Endothelial cell of umbilical vein (primary cell): Measurements from ENCODE around the gene MFSD1. TPM values are rescaled to one million over a fixed set of nuclear protein-coding genes. Genes with fewer than 3 reads are reported as not detected.
A peak's percentile ranks its signal among the peaks of the same experiment; 100 is the strongest.

Experiments
- BruUV-seq: library from RNA; stranded (reverse); fragments of 400-500 nt; replicated peaks from 2 replicates; lab custom pipeline; 2021; lab: Mats Ljungman, UMichigan
- CTCF ChIA-PET: fragments of 300-600, 350-600 bp; sonication (Branson Sonifier 250); formaldehyde crosslinking; loops from one replicate; lab custom pipeline; 2021; ENCODE audit warnings: antibody characterized with exemption, inconsistent platforms; lab: Charles Lee
- POLR2A ChIA-PET: fragments of 300-600, 350-600 bp; sonication (Branson Sonifier 250); formaldehyde crosslinking; loops from one replicate; lab custom pipeline; 2021; ENCODE audit warnings: antibody characterized with exemption, inconsistent platforms; lab: Charles Lee
- DNase-seq: peaks from one replicate; pipeline ENCODE4 v3.0.0-alpha.2; 2011; ENCODE audit warnings: low read depth, low spot score
- FAIRE-seq: peaks from 2 replicates; lab custom pipeline; 2011; peaks lifted over from hg19 to GRCh38; lab: Jason Lieb, UNC
- H2AFZ ChIP-seq: 2 replicates; pipeline ENCODE4 v1.6.0; 2012; ENCODE audit warnings: low read depth, low read length, control low read depth, inconsistent platforms
- H3K27ac ChIP-seq: 2 replicates; pipeline ENCODE4 v1.5.1; 2011; ENCODE audit warnings: low read depth, mild to moderate bottlenecking, control low read depth, low read length, moderate library complexity; ENCODE audit not compliant: insufficient read depth
- H3K27me3 ChIP-seq, 2 experiments: 2 replicates each; pipeline versions ENCODE4 v1.6.0 to v1.6.1; 2011; ENCODE audit warnings: low read length in 2 of 2, mixed read lengths in 1 of 2; ENCODE audit not compliant: control insufficient read depth in 2 of 2, insufficient read depth in 2 of 2
- H3K36me3 ChIP-seq, 2 experiments: 2 replicates in 1 of 2; 3 replicates in 1 of 2; pipeline ENCODE4 v1.5.1; 2011; ENCODE audit warnings: low read length in 2 of 2, mild to moderate bottlenecking in 1 of 2, moderate library complexity in 1 of 2; ENCODE audit not compliant: control insufficient read depth in 2 of 2, insufficient read depth in 2 of 2; ENCODE audit errors: extremely low read depth in 1 of 2
- H3K4me1 ChIP-seq: 3 replicates; pipeline ENCODE4 v1.5.1; 2011; ENCODE audit warnings: mild to moderate bottlenecking, low read length; ENCODE audit not compliant: control insufficient read depth, insufficient read depth; ENCODE audit errors: extremely low read depth
- H3K4me2 ChIP-seq: 2 replicates; pipeline ENCODE4 v1.6.1; 2011; ENCODE audit warnings: low read length, control low read depth, mixed read lengths; ENCODE audit not compliant: insufficient read depth
- H3K4me3 ChIP-seq, 3 experiments: fragments of 200-600 bp in 1 of 3; sonication (generic), shearing (Covaris generic) in 1 of 3; replicated peaks in 1 of 3; 2 replicates each; pipeline ENCODE4 v1.5.1; 2011 to 2016; ENCODE audit warnings: control low read depth in 3 of 3, low read length in 3 of 3, mild to moderate bottlenecking in 2 of 3, inconsistent platforms in 1 of 3, low read depth in 1 of 3, moderate library complexity in 1 of 3; ENCODE audit not compliant: insufficient read depth in 1 of 3
- H3K79me2 ChIP-seq: 2 replicates; pipeline ENCODE4 v1.6.0; 2012; ENCODE audit warnings: low read length, inconsistent platforms; ENCODE audit not compliant: control insufficient read depth, insufficient read depth
- H3K9ac ChIP-seq: replicated peaks from 2 replicates; pipeline ENCODE3; 2011; ENCODE audit warnings: low read length, control low read depth; ENCODE audit not compliant: insufficient read depth; ENCODE audit errors: extremely low read depth
- H3K9me1 ChIP-seq: replicated peaks from 3 replicates; pipeline ENCODE4 v1.6.0; 2011; ENCODE audit warnings: mild to moderate bottlenecking, low read length; ENCODE audit not compliant: control insufficient read depth, insufficient read depth; ENCODE audit errors: extremely low read depth
- H3K9me3 ChIP-seq: replicated peaks from 2 replicates; pipeline ENCODE4 v1.5.1; 2012; ENCODE audit warnings: low read length, inconsistent platforms; ENCODE audit not compliant: control insufficient read depth, insufficient read depth
- H4K20me1 ChIP-seq: replicated peaks from 2 replicates; pipeline ENCODE3; 2011; ENCODE audit warnings: mild to moderate bottlenecking, low read length; ENCODE audit not compliant: control insufficient read depth, insufficient read depth; ENCODE audit errors: extremely low read depth
- CTCF ChIP-seq, 2 donors: IDR thresholded peaks; 1 replicate in 1 of 2; 2 replicates in 1 of 2; pipeline ENCODE4 v1.5.1; 2011; ENCODE audit warnings: low read length in 2 of 2, mild to moderate bottlenecking in 2 of 2, moderate library complexity in 2 of 2, control low read depth in 1 of 2, inconsistent platforms in 1 of 2, low read depth in 1 of 2; ENCODE audit not compliant: insufficient read depth in 1 of 2; ENCODE audit errors: extremely low read depth in 1 of 2
- EZH2 ChIP-seq: IDR thresholded peaks from 2 replicates; pipeline ENCODE4 v1.6.1; 2012; ENCODE audit warnings: borderline replicate concordance, low read depth, mild to moderate bottlenecking, moderate library complexity, low read length, inconsistent platforms; ENCODE audit not compliant: severe bottlenecking
- FOS ChIP-seq: IDR thresholded peaks from 2 replicates; pipeline ENCODE4 v1.6.1; 2011; ENCODE audit warnings: mild to moderate bottlenecking, low read length, moderate library complexity, borderline replicate concordance; ENCODE audit not compliant: insufficient read depth
- GATA2 ChIP-seq: IDR thresholded peaks from 2 replicates; pipeline ENCODE4 v1.7.0; 2011; ENCODE audit warnings: low read depth, mild to moderate bottlenecking, moderate library complexity, mixed read lengths, low read length; ENCODE audit not compliant: insufficient read length, insufficient read depth
- JUN ChIP-seq: IDR thresholded peaks from 2 replicates; pipeline ENCODE4 v1.6.1; 2011; ENCODE audit warnings: borderline replicate concordance, low read depth; ENCODE audit not compliant: insufficient read length, insufficient read depth
- MAX ChIP-seq: IDR thresholded peaks from 2 replicates; pipeline ENCODE4 v1.6.1; 2011; ENCODE audit not compliant: insufficient read depth, insufficient read length
- MYC ChIP-seq: IDR thresholded peaks from one replicate; pipeline ENCODE4 v1.6.1; 2011; ENCODE audit warnings: mild to moderate bottlenecking, low read depth, low read length
- POLR2A ChIP-seq: IDR thresholded peaks from 2 replicates; pipeline ENCODE4 v1.6.1; 2012; ENCODE audit warnings: low read depth, mild to moderate bottlenecking, control low read depth, low read length
- POLR2AphosphoS5 ChIP-seq: IDR thresholded peaks from 2 replicates; pipeline ENCODE4 v1.6.1; 2012; ENCODE audit warnings: low read depth, mild to moderate bottlenecking, control low read depth, low read length, moderate library complexity; ENCODE audit not compliant: insufficient read depth
- dilution Hi-C: fragments of 300-500 bp; cut with MboI; formaldehyde crosslinking; loops from one replicate; pipeline ENCODE4 v1.15.0; 2019; ENCODE audit warnings: low sequenced_read_pairs; ENCODE audit not compliant: extremely low pct_ligation_motif_present
- intact Hi-C: fragments of 100-400 bp; cut with micrococcal nuclease; formaldehyde crosslinking; loops from one replicate; pipeline ENCODE4 v1.10.0; 2022
- polyA plus RNA-seq, 4 experiments: library from polyadenylated mRNA; depleted of rRNA in 3 of 4; stranded (reverse) in 3 of 4; unstranded in 1 of 4; fragments of >200 nt; gene quantifications; 2 replicates each; pipeline versions ENCODE4 v1.2.1 to v1.2.3, GENCODE V29; 2011 to 2012; ENCODE audit warnings: missing spikeins in 1 of 4
- total RNA-seq: library from RNA; stranded (reverse); gene quantifications from 2 replicates; pipeline ENCODE4 v1.2.3, GENCODE V29; 2021

MFSD1 gene
- total and polyA plus RNA-seq, 2 donors (not counting 3 experiments of a cell fraction or from before 2014, with no cell fraction given): 38.2 to 65.1 TPM

- Histone ChIP-seq H3K4me3 (no peak overlapping the region), H3K4me1 (no peaks in the 10 kb centered on the region), H2AFZ (peak overlapping the region; percentile 13), H3K9ac (no peak overlapping the region), H3K27me3 (no peaks in the 10 kb centered on the region), H3K9me1 (no peaks in the 10 kb centered on the region), H4K20me1 (no peaks in the 10 kb centered on the region), H3K4me2 (no peak overlapping the region), H3K36me3 (no peaks in the 10 kb centered on the region), H3K9me3 (no peaks in the 10 kb centered on the region), H3K79me2 (no peaks in the 10 kb centered on the region), H3K27ac (no peak overlapping the region)
- ChIA-PET POLR2A (no interaction called here), CTCF (interaction anchor here (0.6 to 6.3 kb wide), 22 partner anchors 9 to 741 kb away, joined by 3 to 249 read pairs (median 4); partner anchors contain the start of gene MFSD1)
- FAIRE-seq: peak; percentile 86
- DNase-seq: peak; percentile 30
- peak; percentile 49 to 60 for TF ChIP-seq CTCF (IDR thresholded peaks at IDR 0.05; ENCODE audit: extremely low read depth in 1 of 2, insufficient read depth in 1 of 2, low read depth in 1 of 2, low read length in 2 of 2)
- TF ChIP-seq MAX: no peak
- dilution Hi-C loops: no loop called here
- BruUV-seq: no TSS peak
- intact Hi-C loops: loop anchor here (1.0 to 10.0 kb wide), 7 partner anchors 51 to 739 kb away; no protein-coding TSS in a partner anchor
Observed at GRCh38 chr3:158845765-158846350, 44.0 kb downstream of the MFSD1 start.

GRCh38 chr3:158846803-158847451 lies 45.1 kb downstream of the MFSD1 start:
- POLR2A ChIA-PET: no interaction called here
- Histone ChIP-seq H3K4me3 (no peak overlapping the region), H3K4me2 (no peak overlapping the region), H4K20me1 (no peaks in the 10 kb centered on the region), H3K27ac (no peak overlapping the region), H3K9me3 (no peaks in the 10 kb centered on the region), H3K27me3 (no peaks in the 10 kb centered on the region), H3K36me3 (no peaks in the 10 kb centered on the region), H3K79me2 (no peaks in the 10 kb centered on the region), H2AFZ (peak overlapping the region; percentile 26), H3K9ac (no peak overlapping the region), H3K9me1 (no peaks in the 10 kb centered on the region), H3K4me1 (no peaks in the 10 kb centered on the region)
- TF ChIP-seq POLR2A (no peak), JUN (no peak), MAX (no peak), POLR2AphosphoS5 (no peak), GATA2 (no peak), MYC (no peak), EZH2 (no peak), CTCF (IDR thresholded peaks at IDR 0.05; ENCODE audit: extremely low read depth in 1 of 2, insufficient read depth in 1 of 2, low read depth in 1 of 2, low read length in 2 of 2) (no peak), FOS (no peak)
- CTCF ChIA-PET: interaction anchor here (0.6 to 6.3 kb wide), 17 partner anchors 16 to 740 kb away, joined by 3 to 249 read pairs (median 3); partner anchors contain the start of gene MFSD1
- dilution Hi-C loops (no loop called here), intact Hi-C loops (loop anchor here (1.0 to 10.0 kb wide), 4 partner anchors 308 to 738 kb away; no protein-coding TSS in a partner anchor)
- DNase-seq: no peak
- no TSS peak for BruUV-seq
- FAIRE-seq: peak; percentile 4
